NCI-H82 (cell line): ENCODE data around the gene SYMPK.
"Not testable (repeated sequence)": the region's sequence is repeated elsewhere in the genome, so short reads cannot be mapped to it uniquely, and the experiment has no call there.

Experiments used
- DNase-seq: peaks from one replicate; lab custom pipeline; 2025; lab: John Stamatoyannopoulos, UW

SYMPK gene

GRCh38 chr19:45804140-45804958 lies 58.6 kb downstream of the SYMPK start:
- DNase-seq: no peak

- no peak for DNase-seq
Observed at GRCh38 chr19:45801603-45802175, 61.3 kb downstream of the SYMPK start.

GRCh38 chr19:45800070-45800553 lies 62.8 kb downstream of the SYMPK start:
- no peak for DNase-seq

- not testable (repeated sequence) for DNase-seq
Observed at GRCh38 chr19:45799541-45799940, 63.4 kb downstream of the SYMPK start.

GRCh38 chr19:45798995-45799517 lies 63.9 kb downstream of the SYMPK start:
- peak; percentile 79 for DNase-seq

GRCh38 chr19:45794627-45795026 lies 68.3 kb downstream of the SYMPK start:
- no peak for DNase-seq

GRCh38 chr19:45793876-45794275 lies 69.1 kb downstream of the SYMPK start:
- DNase-seq: no peak

GRCh38 chr19:45793178-45793564 lies 69.8 kb downstream of the SYMPK start:
- no peak for DNase-seq

- DNase-seq: peak; percentile 100
Observed at GRCh38 chr19:45792470-45793177, 70.3 kb downstream of the SYMPK start, which contains the start of gene DMWD. DMWD (minus strand) TSS chr19:45792845; CDS start chr19:45792756, 89 bp downstream.

- no peak for DNase-seq
Observed at GRCh38 chr19:45791744-45792469, 71.0 kb downstream of the SYMPK start.

GRCh38 chr19:45790942-45791341 lies 72.0 kb downstream of the SYMPK start:
- no peak for DNase-seq

- DNase-seq: no peak
Observed at GRCh38 chr19:45789035-45789786, 73.7 kb downstream of the SYMPK start.

GRCh38 chr19:45786533-45786894 lies 76.4 kb downstream of the SYMPK start:
- DNase-seq: no peak

- no peak for DNase-seq
Observed at GRCh38 chr19:45785781-45786532, 77.0 kb downstream of the SYMPK start.

GRCh38 chr19:45785097-45785496 lies 77.8 kb downstream of the SYMPK start:
- no peak for DNase-seq

- DNase-seq: no peak
Observed at GRCh38 chr19:45784096-45784495, 78.9 kb downstream of the SYMPK start.

- no peak for DNase-seq
Observed at GRCh38 chr19:45782820-45783785, 79.8 kb downstream of the SYMPK start.

GRCh38 chr19:45782162-45782691 lies 80.7 kb downstream of the SYMPK start, which contains the start of gene DMPK:
DMPK (minus strand) TSS chr19:45782490; CDS start chr19:45782352, 138 bp downstream.
- DNase-seq: no peak
